ENCODE results near the gene GCG.

Gene GCG

DNA sequence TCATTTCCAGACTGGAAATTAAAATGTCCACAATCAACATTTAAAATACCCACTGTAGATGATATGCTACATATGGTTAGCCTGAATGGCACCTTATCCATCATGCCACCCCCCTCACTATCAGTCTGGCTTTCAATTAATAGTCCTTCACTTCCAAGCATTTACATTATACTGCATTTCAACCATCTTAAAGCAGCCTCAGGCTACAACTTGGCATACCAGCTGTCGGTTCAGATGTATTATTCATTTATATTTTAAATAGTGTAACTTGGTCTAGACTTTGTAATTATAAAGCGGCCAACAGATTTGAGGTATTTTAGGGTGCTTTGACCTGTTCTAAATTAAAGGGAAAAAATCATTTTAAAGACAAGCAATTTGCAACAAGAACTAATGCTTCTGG is 2.6 kb downstream of the GCG start:
- DNase-seq, result no peak

GRCh38 chr2:162148956-162149355 is 3.1 kb downstream of the GCG start:
- DNase-seq, result no peak

- no peak for DNase-seq
Observed at GRCh38 chr2:162143969-162144368, 8.1 kb downstream of the GCG start.

DNA sequence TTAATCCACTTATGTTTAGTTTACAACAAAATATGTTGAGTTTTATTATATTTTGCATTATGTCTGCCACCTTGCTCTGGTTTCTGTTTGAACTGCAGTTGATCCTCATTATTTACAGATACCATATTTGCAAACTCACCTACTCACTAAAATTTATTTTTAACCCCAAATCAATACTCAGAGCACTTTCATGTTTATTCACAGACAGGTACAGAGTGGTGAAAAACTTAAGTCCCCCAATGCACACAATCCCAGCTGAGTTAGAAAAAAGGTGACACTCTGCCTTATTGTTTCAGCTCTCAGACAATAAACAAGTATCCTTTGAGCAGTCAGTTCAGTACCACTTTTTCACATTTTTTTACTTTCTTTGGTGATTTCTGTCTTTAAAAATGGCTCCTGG is 13.7 kb downstream of the GCG start:
- DNase-seq, result no peak

GRCh38 chr2:162127422-162127821 is 24.6 kb downstream of the GCG start:
- DNase-seq, result no peak

- no peak for DNase-seq
Observed at GRCh38 chr2:162126527-162126926, 25.5 kb downstream of the GCG start.

GRCh38 chr2:162126111-162126519 is 25.9 kb downstream of the GCG start:
- DNase-seq, result no peak

DNA sequence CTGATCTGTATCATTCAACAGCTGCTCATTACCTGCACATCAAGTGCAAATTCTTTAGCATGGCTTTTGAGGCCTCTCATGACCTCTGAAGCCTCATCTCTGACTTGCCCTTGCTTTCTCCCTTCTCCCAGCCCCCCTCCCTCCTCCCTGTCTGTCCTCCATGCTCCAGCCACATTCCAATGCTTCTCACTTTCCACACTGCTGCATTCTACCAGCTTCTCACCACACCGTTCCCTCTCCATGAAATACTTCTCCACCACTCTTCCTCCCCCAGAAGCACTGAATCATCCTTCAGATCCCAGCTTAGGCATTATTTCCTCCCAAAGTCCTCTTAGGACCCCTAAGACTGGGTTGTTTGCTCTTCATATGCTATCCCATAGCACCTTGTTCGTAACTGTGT is 26.9 kb downstream of the GCG start:
- DNase-seq, result no peak

DNA sequence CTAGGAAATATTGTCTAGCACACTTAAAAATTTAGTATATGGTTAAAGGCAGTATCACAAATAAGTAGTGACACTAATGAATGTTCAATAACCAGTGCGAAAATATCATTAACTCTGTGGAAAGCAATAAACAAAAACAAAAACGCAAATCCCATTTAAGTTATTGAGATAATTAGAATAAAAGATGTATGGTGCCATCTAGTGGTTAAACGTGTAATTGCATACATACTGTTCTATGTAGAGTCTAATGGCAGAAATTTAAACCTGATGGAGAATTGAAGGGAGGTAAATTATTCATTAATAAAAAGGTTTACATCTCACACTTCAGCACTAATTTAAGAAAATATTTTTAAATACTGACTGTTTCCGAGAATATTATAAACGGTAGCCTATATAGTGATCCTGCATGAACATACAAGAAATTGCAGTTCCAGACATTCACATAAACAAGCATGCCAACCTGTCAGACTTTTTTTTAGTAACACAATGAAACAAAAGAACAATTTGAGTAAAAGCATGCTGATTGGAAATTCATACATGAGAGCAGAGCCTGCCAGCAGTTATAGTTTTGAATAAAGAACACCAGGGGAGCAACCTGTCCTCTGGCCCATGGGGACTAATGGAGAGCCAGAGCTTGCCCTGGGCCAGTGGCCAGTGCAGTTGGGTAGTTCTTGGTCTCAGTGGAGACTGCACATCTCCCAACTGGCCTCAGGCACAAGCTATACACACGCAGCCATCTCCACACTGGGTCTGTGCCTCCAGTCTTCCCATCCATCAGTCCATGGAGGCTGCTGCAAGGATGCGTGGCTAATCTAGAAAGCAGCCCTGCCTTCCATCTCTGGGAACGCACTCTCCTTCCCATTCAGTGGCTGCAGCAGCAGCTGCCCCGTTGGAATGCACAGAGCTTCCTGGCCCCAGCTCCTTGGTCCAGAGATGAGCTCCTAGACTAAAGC is 28.0 kb downstream of the GCG start:
- DNase-seq, result peak; percentile 59

- no peak for DNase-seq
Observed at GRCh38 chr2:162118166-162119031, 33.6 kb downstream of the GCG start.

DNA sequence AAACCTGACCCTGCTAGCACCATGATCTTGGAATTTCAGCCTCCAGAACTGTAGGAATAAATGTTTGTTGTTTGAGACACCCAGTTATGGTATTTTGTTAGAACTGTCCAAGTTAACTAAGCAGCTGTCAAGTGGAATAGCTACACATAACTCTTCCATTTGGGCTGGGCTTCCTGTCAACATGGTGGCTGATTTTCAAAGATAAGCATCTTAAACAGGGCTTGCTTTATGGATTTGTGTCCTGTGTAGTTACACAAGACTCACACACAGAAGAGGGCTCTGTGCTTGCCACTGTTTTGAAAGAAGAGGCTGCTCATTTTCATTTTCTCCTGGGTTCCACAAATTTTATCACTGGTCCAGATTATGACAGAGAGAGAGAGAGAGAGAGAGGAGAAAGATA is 35.7 kb downstream of the GCG start:
- DNase-seq, result no peak

DNA sequence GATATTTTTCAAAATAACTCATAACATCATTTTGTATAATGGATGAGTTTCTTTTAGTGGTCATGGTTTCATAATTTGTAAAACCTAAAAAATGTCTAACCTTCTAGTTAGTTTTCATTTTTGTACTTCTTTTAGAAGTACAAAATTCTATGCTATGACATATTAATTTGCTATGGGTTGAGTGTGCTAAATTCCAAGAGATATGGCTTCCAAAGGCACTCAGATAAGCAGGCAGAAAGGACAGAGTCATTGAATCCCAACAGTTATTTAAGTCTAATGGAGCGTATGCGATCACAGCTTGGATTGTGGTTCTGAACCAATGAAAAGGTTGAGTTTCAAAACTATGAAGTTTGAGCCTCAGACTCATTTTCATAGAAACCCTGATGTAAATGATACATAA is 37.0 kb downstream of the GCG start:
- DNase-seq, result no peak

GRCh38 chr2:162114271-162114670 is 37.8 kb downstream of the GCG start:
- no peak for DNase-seq

- no peak for DNase-seq
Observed at GRCh38 chr2:162113776-162114168, 38.3 kb downstream of the GCG start.

DNA sequence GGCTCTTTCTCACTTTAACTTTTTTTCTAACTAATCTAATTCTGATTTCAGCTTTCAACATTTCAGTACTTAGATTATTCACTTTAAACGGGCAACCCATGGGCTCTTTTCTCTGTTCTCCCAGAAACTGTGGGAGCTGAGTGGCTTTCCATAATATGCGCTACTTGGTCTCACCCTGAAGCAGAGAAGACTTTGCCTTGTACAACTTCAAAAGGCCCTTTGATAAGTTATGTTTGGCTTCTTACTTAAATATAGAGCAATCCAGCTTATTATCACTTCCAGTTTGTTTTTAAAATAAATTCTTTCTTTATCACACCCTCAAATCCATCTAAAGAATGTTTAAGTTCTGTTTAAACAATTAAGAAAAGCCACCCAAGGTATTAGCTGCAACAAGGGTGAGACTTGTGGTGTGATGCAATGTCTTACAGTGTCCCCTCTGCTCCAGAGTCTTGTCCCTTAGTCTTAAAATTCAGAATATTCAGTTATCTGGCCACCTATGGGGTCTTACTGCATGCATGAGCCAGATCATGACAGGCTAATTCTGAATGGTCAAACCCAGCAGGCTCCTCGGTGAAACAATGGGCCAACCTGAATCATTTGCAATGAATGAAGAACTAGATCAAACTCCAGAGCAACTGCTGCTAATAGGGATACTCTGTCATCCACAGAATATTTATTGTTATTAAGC is 38.8 kb downstream of the GCG start:
- DNase-seq, result no peak

- DNase-seq, result no peak
Observed at GRCh38 chr2:162111958-162112850, 39.8 kb downstream of the GCG start.

DNA sequence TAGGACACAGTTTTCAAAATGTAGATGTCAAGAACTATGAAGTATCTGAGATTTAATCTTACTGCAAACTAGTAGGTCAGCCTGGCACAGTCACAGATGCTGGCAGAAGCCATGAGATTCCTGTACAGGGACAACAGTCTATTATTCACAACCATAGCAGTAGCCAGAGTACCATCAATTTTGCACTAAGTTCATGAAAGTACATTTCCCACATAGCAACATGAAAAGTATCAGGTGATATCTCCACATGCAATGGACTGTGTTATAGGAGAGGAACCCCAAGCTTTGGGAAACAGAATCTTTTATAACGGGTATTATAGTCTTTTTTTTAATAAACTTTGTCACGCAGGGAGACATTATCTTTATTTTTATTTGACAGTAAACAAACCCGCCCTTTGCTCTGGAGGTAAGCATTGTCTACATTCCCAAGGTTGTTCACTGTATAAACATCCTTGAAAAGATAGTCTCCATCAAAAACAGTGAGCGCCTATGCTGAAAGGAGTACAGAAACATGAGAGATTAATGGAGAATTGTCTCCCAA is 44.6 kb downstream of the GCG start:
- DNase-seq, result no peak

DNA sequence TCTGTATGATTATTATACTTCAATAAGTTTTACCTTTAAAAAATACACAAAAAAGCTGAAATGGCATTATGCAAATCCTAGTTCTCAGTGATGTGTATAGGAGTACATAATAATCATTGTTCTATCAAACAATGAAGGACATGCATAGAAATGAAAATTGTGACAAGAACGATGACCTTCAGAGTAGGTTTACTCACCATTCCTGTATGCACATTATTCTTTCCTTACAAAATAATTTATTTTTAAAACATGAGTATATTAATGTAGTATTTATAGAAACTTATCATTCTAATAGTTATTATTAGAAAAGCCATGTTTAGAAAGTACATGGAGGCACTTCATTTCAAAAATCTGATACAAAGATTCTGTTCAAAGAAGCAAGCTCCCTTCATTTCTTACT is 45.3 kb downstream of the GCG start:
- no peak for DNase-seq

GRCh38 chr2:162106146-162106551 is 45.9 kb downstream of the GCG start:
- no peak for DNase-seq

- peak; percentile 66 for DNase-seq
Observed at GRCh38 chr2:162103443-162104009, 48.5 kb downstream of the GCG start.

DNA sequence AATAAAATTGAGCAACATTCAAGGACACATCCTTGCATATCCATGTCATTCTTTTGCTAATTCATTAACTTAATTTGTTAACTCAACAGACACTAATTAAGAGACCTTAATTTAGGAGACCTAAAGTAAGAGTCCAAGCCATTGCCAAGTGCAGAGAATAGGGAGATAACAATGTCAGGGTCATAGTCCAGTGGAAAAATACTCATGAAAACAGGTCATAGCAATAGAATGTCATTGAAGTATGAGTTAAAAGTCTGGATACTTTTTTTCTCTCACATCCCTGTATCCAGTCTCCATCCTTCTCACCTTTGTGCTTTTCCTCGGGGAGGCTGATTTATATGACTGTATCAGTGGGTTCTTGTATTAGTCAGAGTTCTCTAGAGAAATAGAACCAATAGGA is 51.5 kb downstream of the GCG start:
- no peak for DNase-seq

- no peak for DNase-seq
Observed at GRCh38 chr2:162099836-162100235, 52.2 kb downstream of the GCG start.

All from DMS153 (cell line).